Tibial nerve (tissue), 3 donors: ENCODE data around the gene NOTCH3.

Source experiments
- POLR2A ChIP-seq, 2 donors: fragments of 450-650 bp; IDR thresholded peaks; one replicate each; pipeline ENCODE4 v1.6.1; 2017; ENCODE audit warnings: antibody characterized with exemption in 2 of 2, mild to moderate bottlenecking in 2 of 2, moderate library complexity in 2 of 2
- TF ChIP-seq, protein P1 (sequence below), 5 experiments: fragments of 200-600 bp in 3 of 5; fragments of 450-650 bp in 2 of 5; sonication (generic) in 3 of 5; IDR thresholded peaks; one replicate each; pipeline ENCODE4 v1.5.1; 2016 to 2019; ENCODE audit warnings: antibody characterized with exemption in 5 of 5, mild to moderate bottlenecking in 3 of 5, moderate library complexity in 2 of 5

DNA sequence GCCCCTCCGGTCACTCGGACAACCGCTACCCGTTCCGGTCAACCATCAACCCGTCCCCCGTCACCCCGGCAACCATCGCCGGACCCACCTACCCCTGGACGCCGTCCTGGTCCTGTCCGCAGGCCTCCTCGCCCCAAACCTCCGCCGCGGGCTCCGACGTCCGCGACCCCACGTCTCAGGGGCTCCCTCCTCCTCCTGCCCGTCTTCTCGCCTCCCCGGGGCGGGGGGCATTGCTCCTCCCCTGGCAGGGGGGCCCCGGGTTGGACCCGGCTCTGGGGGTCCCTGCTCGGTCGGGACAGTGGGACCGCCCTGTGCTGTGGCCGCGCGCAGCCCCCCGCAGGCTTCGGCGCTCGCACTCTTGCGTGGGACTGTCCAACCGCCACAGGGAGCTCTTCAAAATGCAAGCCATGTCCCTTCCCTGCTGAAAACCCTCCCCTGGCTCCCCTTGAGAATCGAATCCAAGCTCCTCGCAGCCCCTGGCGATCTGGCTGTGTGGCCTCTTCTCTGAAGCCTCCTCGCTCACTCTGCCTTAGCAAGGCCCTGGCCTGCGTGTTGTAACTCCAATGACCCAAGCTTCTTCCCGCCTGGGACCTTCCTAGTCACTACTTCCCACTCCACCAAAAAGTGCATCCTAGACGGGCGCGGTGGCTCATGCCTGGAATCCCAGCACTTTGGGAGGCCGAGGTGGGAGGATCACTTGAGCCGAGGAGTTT is 23.0 kb upstream of the NOTCH3 start:
- TF ChIP-seq POLR2A (IDR thresholded peaks at IDR 0.05): no peak
- TF ChIP-seq, protein P1, sequence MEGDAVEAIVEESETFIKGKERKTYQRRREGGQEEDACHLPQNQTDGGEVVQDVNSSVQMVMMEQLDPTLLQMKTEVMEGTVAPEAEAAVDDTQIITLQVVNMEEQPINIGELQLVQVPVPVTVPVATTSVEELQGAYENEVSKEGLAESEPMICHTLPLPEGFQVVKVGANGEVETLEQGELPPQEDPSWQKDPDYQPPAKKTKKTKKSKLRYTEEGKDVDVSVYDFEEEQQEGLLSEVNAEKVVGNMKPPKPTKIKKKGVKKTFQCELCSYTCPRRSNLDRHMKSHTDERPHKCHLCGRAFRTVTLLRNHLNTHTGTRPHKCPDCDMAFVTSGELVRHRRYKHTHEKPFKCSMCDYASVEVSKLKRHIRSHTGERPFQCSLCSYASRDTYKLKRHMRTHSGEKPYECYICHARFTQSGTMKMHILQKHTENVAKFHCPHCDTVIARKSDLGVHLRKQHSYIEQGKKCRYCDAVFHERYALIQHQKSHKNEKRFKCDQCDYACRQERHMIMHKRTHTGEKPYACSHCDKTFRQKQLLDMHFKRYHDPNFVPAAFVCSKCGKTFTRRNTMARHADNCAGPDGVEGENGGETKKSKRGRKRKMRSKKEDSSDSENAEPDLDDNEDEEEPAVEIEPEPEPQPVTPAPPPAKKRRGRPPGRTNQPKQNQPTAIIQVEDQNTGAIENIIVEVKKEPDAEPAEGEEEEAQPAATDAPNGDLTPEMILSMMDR (IDR thresholded peaks at IDR 0.05): no peak
